VCaP (cell line): ENCODE measurements around the gene REEP5.
A peak's percentile ranks its signal among the peaks of the same experiment; 100 is the strongest.

Experiments
- H3K27ac ChIP-seq: fragments of 450-650 bp; 2 replicates; pipeline ENCODE4 v1.5.1; 2017
- TF ChIP-seq, protein P1 (sequence below): fragments of 450-650 bp; conservative IDR thresholded peaks from 2 replicates; pipeline ENCODE4 v1.5.1; 2017; ENCODE audit warnings: mild to moderate bottlenecking, moderate library complexity

Gene REEP5

DNA sequence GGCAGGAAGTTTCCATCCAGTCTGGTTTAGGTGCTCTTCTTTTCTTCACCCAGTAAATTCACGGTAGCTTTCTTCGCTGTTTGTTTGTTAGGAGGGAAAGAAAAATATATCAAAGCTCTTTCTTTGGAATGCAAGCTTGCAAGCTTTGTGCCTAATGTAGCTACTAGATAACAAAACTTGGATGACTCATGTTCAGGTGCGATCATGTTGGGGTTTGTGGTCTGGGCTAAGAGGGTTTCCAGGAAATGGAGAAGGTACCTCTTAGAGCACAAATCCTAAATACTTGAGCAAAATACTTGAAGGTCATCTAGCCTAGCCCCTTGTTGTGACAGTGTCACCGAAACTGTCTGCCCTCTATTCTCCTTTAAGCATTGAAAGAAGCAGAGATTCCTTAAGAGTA is 43.3 kb downstream of the REEP5 start:
- no peak overlapping the region for H3K27ac ChIP-seq
- TF ChIP-seq, protein P1, sequence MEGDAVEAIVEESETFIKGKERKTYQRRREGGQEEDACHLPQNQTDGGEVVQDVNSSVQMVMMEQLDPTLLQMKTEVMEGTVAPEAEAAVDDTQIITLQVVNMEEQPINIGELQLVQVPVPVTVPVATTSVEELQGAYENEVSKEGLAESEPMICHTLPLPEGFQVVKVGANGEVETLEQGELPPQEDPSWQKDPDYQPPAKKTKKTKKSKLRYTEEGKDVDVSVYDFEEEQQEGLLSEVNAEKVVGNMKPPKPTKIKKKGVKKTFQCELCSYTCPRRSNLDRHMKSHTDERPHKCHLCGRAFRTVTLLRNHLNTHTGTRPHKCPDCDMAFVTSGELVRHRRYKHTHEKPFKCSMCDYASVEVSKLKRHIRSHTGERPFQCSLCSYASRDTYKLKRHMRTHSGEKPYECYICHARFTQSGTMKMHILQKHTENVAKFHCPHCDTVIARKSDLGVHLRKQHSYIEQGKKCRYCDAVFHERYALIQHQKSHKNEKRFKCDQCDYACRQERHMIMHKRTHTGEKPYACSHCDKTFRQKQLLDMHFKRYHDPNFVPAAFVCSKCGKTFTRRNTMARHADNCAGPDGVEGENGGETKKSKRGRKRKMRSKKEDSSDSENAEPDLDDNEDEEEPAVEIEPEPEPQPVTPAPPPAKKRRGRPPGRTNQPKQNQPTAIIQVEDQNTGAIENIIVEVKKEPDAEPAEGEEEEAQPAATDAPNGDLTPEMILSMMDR, result no peak

DNA sequence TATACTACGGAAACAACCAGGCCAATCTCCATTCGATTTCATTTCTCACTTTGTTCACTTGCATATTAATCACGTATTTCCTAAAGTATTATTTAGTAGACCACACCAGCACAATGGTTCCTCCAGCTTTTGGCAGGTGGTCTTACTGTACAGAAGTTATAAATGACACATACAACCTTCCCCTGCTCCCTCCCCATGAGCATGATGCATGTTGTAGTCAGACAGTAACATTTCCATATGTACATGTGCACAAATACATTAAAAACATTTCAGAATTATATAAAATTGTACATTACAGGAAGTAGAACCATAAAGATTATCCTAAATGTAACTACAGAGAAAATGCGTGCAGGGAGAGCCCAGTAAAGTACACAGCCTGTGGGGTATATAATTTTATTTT is 43.9 kb downstream of the REEP5 start:
- no peak overlapping the region for H3K27ac ChIP-seq
- TF ChIP-seq, protein P1, result no peak

DNA sequence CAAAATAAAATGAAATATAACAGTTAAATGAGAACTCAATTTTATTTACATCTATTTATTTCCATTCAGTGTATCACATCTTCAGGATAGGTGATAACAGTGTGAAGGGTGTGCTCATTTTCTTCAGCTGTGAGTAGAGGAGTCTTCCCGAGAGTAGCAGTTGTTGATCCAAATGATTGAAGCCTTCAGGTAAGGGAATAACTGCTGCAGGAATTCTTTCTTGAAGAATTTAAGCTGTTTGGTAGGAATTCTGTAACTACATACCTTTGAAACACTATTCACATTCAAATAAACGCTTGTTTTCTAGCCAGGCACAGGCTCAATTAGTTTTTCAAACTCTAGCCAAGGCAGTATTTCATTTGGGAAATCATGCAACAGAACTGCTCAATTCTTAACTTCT is 45.7 kb downstream of the REEP5 start:
- H3K27ac ChIP-seq, result no peak overlapping the region
- TF ChIP-seq, protein P1, result no peak

DNA sequence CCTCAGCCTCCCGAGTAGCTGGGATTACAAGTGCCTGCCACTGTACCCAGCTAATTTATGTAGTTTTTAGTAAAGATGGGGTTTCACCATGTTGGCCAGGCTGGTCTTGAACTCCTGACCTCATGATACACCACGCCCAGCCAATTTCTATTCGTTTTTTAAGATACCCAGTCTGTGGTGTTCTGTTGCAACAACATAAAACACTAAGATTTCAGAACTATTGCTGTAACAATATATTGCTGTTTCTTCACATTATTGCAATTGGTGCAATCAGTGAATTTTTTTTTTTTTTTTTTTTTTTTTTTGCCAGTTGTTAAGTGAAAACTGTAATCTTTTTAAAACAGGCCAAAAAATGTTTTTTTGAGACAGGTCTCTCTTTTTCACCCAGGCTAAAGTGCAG is 51.1 kb downstream of the REEP5 start:
- TF ChIP-seq, protein P1, result no peak
- H3K27ac ChIP-seq, result no peak overlapping the region

DNA sequence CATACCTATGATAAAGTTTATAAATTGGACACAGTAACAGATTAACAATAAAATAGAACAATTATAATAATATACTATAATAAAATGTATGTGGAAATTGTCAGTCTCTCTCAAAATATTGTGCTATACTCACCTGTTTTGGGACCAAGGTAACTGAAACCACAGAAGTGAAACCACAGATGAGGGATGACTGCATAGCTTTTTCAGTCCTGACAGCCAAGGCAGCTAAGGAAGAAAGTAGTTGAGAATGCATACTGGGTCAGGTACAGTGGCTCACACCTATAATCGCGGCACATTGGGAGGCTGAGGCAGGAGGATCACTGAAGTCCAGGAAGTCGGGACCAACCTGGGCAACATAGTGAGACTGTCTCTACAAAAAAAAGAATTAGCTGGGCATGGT is 52.1 kb downstream of the REEP5 start:
- peak overlapping the region; percentile 75 for H3K27ac ChIP-seq
- TF ChIP-seq, protein P1, result no peak

DNA sequence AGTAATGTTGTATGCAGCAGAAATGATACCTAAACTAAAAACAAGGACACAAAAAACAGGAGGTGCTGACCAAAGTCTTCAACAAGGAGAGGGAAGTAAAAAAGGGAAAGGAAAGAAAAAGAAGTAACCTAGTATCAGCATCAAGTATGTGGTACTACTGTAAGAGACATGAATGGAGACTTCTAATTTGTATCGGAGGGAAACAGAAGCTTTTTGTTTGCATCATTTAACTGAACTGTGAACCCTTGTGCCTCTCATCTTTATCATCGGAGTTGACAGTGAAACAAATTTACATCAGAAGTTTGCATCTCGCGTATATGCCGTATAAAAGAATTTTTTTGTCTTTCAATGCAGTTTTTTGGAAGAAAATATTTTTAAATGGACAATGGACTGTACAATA is 54.6 kb downstream of the REEP5 start:
- TF ChIP-seq, protein P1, result no peak
- H3K27ac ChIP-seq, result peak overlapping the region; percentile 75; the same call in 1 of the 2 replicates

DNA sequence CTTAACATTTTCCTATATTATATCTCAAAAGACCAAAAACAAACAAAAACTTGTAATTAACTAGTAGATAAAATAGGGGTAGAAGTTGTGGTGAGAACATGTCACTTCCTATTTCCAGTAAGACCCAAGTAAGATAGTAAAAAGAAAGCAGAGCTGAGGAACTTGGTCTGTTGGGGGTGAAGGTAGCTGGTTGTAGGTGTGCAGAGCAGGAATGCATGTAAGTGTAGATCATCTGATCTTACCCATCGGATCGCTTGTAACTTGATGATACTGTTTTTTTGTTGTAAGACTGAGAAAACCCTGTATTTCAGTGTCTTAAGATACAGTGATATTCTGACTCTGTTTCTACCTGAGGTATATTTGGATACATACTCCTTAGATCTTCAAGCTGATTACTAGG is 55.3 kb downstream of the REEP5 start:
- TF ChIP-seq, protein P1, result no peak

DNA sequence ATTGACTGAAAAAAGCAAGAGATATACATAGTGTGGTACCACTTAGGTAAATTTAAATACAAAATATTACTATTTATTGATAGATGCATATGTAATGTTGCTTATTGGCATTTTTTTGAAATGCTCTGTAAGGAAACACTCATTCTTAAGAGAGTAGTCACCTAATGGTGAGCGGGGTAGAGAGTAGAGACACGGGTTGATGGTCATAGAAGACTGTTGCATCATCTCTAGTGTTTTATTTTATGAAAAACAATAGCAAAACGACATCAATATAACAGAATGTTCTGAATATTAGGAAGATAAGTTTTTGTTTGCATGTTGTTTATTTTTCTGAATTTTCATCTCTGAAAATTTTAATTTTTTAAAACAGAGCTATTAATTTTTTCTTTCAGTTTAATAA is 56.9 kb downstream of the REEP5 start:
- no peak overlapping the region for H3K27ac ChIP-seq

More for the DNA sequence above, 55.3 kb downstream of the REEP5 start:
- H3K27ac ChIP-seq, result no peak overlapping the region

More for the DNA sequence above, 56.9 kb downstream of the REEP5 start:
- TF ChIP-seq, protein P1, result no peak
